Stimulated activated naive CD8-positive, alpha-beta T cell treated with anti-CD3 and anti-CD28 coated beads, Interleukin-15, Interleukin-2, amounts not matched to agents 100 U/mL and 50 U/mL, for 24 hours (primary cell): ENCODE results near the gene ZNF141.
A peak's percentile ranks its signal among the peaks of the same experiment; 100 is the strongest.
"Not testable (repeated sequence)": the region's sequence is repeated elsewhere in the genome, so short reads cannot be mapped to it uniquely, and the experiment has no call there.

Source experiments
- ATAC-seq: fragments of 150-1000 bp; cut with Tn5 transposase; one replicate; pipeline ENCODE4 v1.10.0; 2021
- DNase-seq: peaks from one replicate; pipeline ENCODE4 v3.0.0; 2021

The ZNF141 gene

GRCh38 chr4:337143-337931 is at the start of gene ZNF141:
Gene ZNF141 (plus strand): TSS chr4:337814. CDS start chr4:337984, 170 bp downstream.
- peak; percentile 89 for DNase-seq

GRCh38 chr4:288891-289290 is 48.7 kb upstream of the ZNF141 start:
- DNase-seq (no peak), ATAC-seq (no peak)

More at GRCh38 chr4:337143-337931, at the start of gene ZNF141:
- ATAC-seq = peak; percentile 98

- no peak for ATAC-seq
- DNase-seq = no peak
These were observed 42.9 kb upstream of the ZNF141 start for GRCh38 chr4:294732-295131.

GRCh38 chr4:302381-302780 is 35.2 kb upstream of the ZNF141 start:
- DNase-seq (no peak), ATAC-seq (no peak)

GRCh38 chr4:304516-304915 is 33.1 kb upstream of the ZNF141 start:
- ATAC-seq, DNase-seq: not testable (repeated sequence)

- DNase-seq = no peak
- no peak for ATAC-seq
These were observed 32.5 kb upstream of the ZNF141 start, which contains the start of gene ZNF732 for GRCh38 chr4:304969-305680. Gene ZNF732 (minus strand): TSS chr4:305474. CDS start chr4:305310, 164 bp downstream.

- ATAC-seq (peak; percentile 40), DNase-seq (peak; percentile 4)
These were observed 31.1 kb upstream of the ZNF141 start for GRCh38 chr4:306551-306961.

GRCh38 chr4:309807-310206 is 27.8 kb upstream of the ZNF141 start:
- DNase-seq (no peak), ATAC-seq (no peak)

GRCh38 chr4:314296-314903 is 23.2 kb upstream of the ZNF141 start:
- no peak for ATAC-seq
- no peak for DNase-seq

- ATAC-seq = no peak
- no peak for DNase-seq
These were observed 8.9 kb upstream of the ZNF141 start for GRCh38 chr4:328729-329128.

GRCh38 chr4:335515-335914 is 2.1 kb upstream of the ZNF141 start:
- ATAC-seq (no peak), DNase-seq (no peak)

- ATAC-seq (no peak), DNase-seq (peak; percentile 8)
These were observed 1.3 kb upstream of the ZNF141 start for GRCh38 chr4:336099-336892.

GRCh38 chr4:336893-337142 is 796 bp upstream of the ZNF141 start:
- no peak for ATAC-seq

GRCh38 chr4:337932-338758 is 531 bp downstream of the ZNF141 start:
- ATAC-seq = peak; percentile 42
- peak; percentile 65 for DNase-seq

More at GRCh38 chr4:336893-337142, 796 bp upstream of the ZNF141 start:
- DNase-seq = no peak

- DNase-seq = peak; percentile 6
- ATAC-seq = no peak
These were observed 1.1 kb downstream of the ZNF141 start for GRCh38 chr4:338759-339097.

- DNase-seq (no peak), ATAC-seq (no peak)
These were observed 2.4 kb downstream of the ZNF141 start for GRCh38 chr4:340011-340410.

GRCh38 chr4:373062-373839 is 35.6 kb downstream of the ZNF141 start:
- DNase-seq = no peak
- no peak for ATAC-seq

- DNase-seq = no peak
- ATAC-seq = no peak
These were observed 36.9 kb downstream of the ZNF141 start for GRCh38 chr4:374298-375160.

GRCh38 chr4:384311-385010 is 46.8 kb downstream of the ZNF141 start:
- ATAC-seq (no peak), DNase-seq (no peak)
